Limb (tissue), 2 donors: ENCODE data around the gene CLIC1.
A peak's percentile ranks its signal among the peaks of the same experiment; 100 is the strongest.
"Not testable (repeated sequence)": the region's sequence is repeated elsewhere in the genome, so short reads cannot be mapped to it uniquely, and the experiment has no call there.

Source experiments
- DNase-seq, 2 donors: peaks; one replicate each; pipeline ENCODE4 v3.0.0-alpha.2; 2016; ENCODE audit errors: extremely low spot score in 2 of 2

Gene CLIC1

GRCh38 chr6:31723245-31723979 is 12.9 kb downstream of the CLIC1 start, which contains the start of gene MPIG6B:
MPIG6B (plus strand) TSS chr6:31723373; CDS start chr6:31723384, 11 bp downstream.
- no peak for DNase-seq

GRCh38 chr6:31722173-31722572 is 14.2 kb downstream of the CLIC1 start:
- no peak for DNase-seq

- DNase-seq, result no peak
Observed at GRCh38 chr6:31721351-31722020, 14.8 kb downstream of the CLIC1 start, which contains the start of gene LY6G6C. LY6G6C (minus strand) TSS chr6:31721746; CDS start chr6:31721679, 67 bp downstream.

- no peak for DNase-seq
Observed at GRCh38 chr6:31720196-31720770, 16.0 kb downstream of the CLIC1 start.

GRCh38 chr6:31719001-31719400 is 17.3 kb downstream of the CLIC1 start:
- DNase-seq, result no peak

- DNase-seq, result no peak
Observed at GRCh38 chr6:31718265-31718664, 18.1 kb downstream of the CLIC1 start.

- DNase-seq, result no peak
Observed at GRCh38 chr6:31717499-31718222, 18.7 kb downstream of the CLIC1 start.

GRCh38 chr6:31715022-31715958 is 21.0 kb downstream of the CLIC1 start, which contains the start of gene LY6G6D:
LY6G6D (plus strand) TSS chr6:31715348; CDS start chr6:31715356, 8 bp downstream.
- peak in 1 of 2 donors; percentile 59 for DNase-seq

- DNase-seq, result no peak
Observed at GRCh38 chr6:31713991-31714684, 22.2 kb downstream of the CLIC1 start.

- DNase-seq, result no peak
Observed at GRCh38 chr6:31713465-31713864, 22.9 kb downstream of the CLIC1 start.

GRCh38 chr6:31712296-31712695 is 24.0 kb downstream of the CLIC1 start:
- DNase-seq, result no peak

GRCh38 chr6:31711233-31711632 is 25.1 kb downstream of the CLIC1 start:
- DNase-seq, result no peak

GRCh38 chr6:31710523-31711219 is 25.7 kb downstream of the CLIC1 start:
- no peak for DNase-seq

GRCh38 chr6:31709157-31709556 is 27.2 kb downstream of the CLIC1 start:
- not testable (repeated sequence) for DNase-seq

GRCh38 chr6:31708224-31708623 is 28.1 kb downstream of the CLIC1 start:
- DNase-seq, result no peak

- no peak for DNase-seq
Observed at GRCh38 chr6:31707701-31708100, 28.6 kb downstream of the CLIC1 start.

- DNase-seq, result no peak
Observed at GRCh38 chr6:31706599-31706998, 29.7 kb downstream of the CLIC1 start, which contains the start of gene LY6G6F. LY6G6F (plus strand) TSS chr6:31706866; CDS start chr6:31706907, 41 bp downstream.

GRCh38 chr6:31705931-31706330 is 30.4 kb downstream of the CLIC1 start:
- no peak for DNase-seq
